GM23338 (cell line): ENCODE measurements around the gene DENND1B. TPM values are rescaled to one million over a fixed set of nuclear protein-coding genes. Genes with fewer than 3 reads are reported as not detected.

Experiments
- ATAC-seq: fragments of 200-7000 bp; cut with Tn5 transposase; 3 replicates; pipeline ENCODE4 v1.9.1; 2020
- DNase-seq: peaks from one replicate; pipeline ENCODE4 v3.0.0-alpha.2; 2015; ENCODE audit warnings: low spot score
- H2AFZ ChIP-seq: fragments of 200-600 bp; sonication (generic); 2 replicates; pipeline ENCODE4 v1.8.0; 2016; ENCODE audit warnings: antibody characterized with exemption, mild to moderate bottlenecking, moderate library complexity
- H3F3A ChIP-seq: fragments of 200-600 bp; sonication (generic); replicated peaks from 2 replicates; pipeline ENCODE4 v1.8.0; 2017; ENCODE audit warnings: antibody characterized with exemption, mixed run types, low read depth
- H3K27ac ChIP-seq: fragments of 200-600 bp; sonication (generic); 2 replicates; pipeline ENCODE4 v1.6.1; 2016; ENCODE audit warnings: low read depth
- H3K27me3 ChIP-seq: fragments of 200-600 bp; sonication (generic); 2 replicates; pipeline ENCODE4 v1.8.0; 2016; ENCODE audit warnings: mild to moderate bottlenecking, mixed run types, moderate library complexity; ENCODE audit not compliant: insufficient read depth
- H3K36me3 ChIP-seq: fragments of 200-600 bp; sonication (generic); 2 replicates; pipeline ENCODE4 v1.8.0; 2016; ENCODE audit warnings: mild to moderate bottlenecking; ENCODE audit not compliant: insufficient read depth
- H3K4me1 ChIP-seq: fragments of 200-600 bp; sonication (generic); 2 replicates; pipeline ENCODE4 v1.8.0; 2016; ENCODE audit warnings: mild to moderate bottlenecking, moderate library complexity; ENCODE audit not compliant: insufficient read depth
- H3K4me2 ChIP-seq: fragments of 200-600 bp; sonication (generic); 2 replicates; pipeline ENCODE4 v1.7.1; 2017; ENCODE audit warnings: mixed run types
- H3K4me3 ChIP-seq: fragments of 200-600 bp; sonication (generic); 2 replicates; pipeline ENCODE4 v1.6.1; 2016; ENCODE audit warnings: mixed run types
- H3K79me2 ChIP-seq: fragments of 200-600 bp; sonication (generic); replicated peaks from 2 replicates; pipeline ENCODE4 v1.8.0; 2017; ENCODE audit warnings: mild to moderate bottlenecking; ENCODE audit not compliant: insufficient read depth
- H3K9me2 ChIP-seq: fragments of 200-600 bp; sonication (generic); 2 replicates; pipeline ENCODE4 v1.8.0; 2017; ENCODE audit not compliant: insufficient read depth
- H4K20me1 ChIP-seq: fragments of 200-600 bp; sonication (generic); replicated peaks from 2 replicates; pipeline ENCODE4 v1.8.0; 2017; ENCODE audit warnings: mild to moderate bottlenecking; ENCODE audit not compliant: insufficient read depth
- H3K27ac Mint-ChIP-seq: 2 replicates; pipeline ENCODE4 v1.8.0; 2020; ENCODE audit warnings: inconsistent platforms, mild to moderate bottlenecking, moderate library complexity, mixed read lengths
- H3K27me3 Mint-ChIP-seq: 3 replicates; pipeline ENCODE4 v1.8.0; 2022; ENCODE audit warnings: low read depth, mild to moderate bottlenecking, moderate library complexity, mixed read lengths, inconsistent platforms; ENCODE audit not compliant: insufficient read depth, poor library complexity
- H3K36me3 Mint-ChIP-seq: 3 replicates; pipeline ENCODE4 v1.8.0; 2021; ENCODE audit warnings: low read depth, mild to moderate bottlenecking, inconsistent platforms, moderate library complexity, mixed read lengths
- H3K4me1 Mint-ChIP-seq: 3 replicates; pipeline ENCODE4 v1.8.0; 2020; ENCODE audit warnings: mild to moderate bottlenecking, inconsistent platforms, mixed read lengths
- H3K4me3 Mint-ChIP-seq: 3 replicates; pipeline ENCODE4 v1.8.0; 2021; ENCODE audit warnings: moderate library complexity, mild to moderate bottlenecking, inconsistent platforms, mixed read lengths
- H3K9me3 Mint-ChIP-seq: 3 replicates; pipeline ENCODE4 v1.8.0; 2020; ENCODE audit warnings: moderate library complexity, mild to moderate bottlenecking, inconsistent platforms, mixed read lengths
- CREB1 ChIP-seq: fragments of 250-450 bp; sonication (Bioruptor Pico); IDR thresholded peaks from 2 replicates; pipeline ENCODE4 v1.5.0; 2020; ENCODE audit warnings: low read depth, mild to moderate bottlenecking, moderate library complexity
- EZH2 ChIP-seq: fragments of 200-600 bp; sonication (generic); IDR thresholded peaks from one replicate; pipeline ENCODE4 v1.8.0; 2017; ENCODE audit warnings: antibody characterized with exemption, mild to moderate bottlenecking, low read depth; ENCODE audit not compliant: unreplicated experiment
- EZH2phosphoT487 ChIP-seq: fragments of 200-600 bp; sonication (generic); IDR thresholded peaks from one replicate; pipeline ENCODE4 v1.8.1; 2018; ENCODE audit warnings: antibody characterized with exemption; ENCODE audit not compliant: unreplicated experiment
- JUNB ChIP-seq: IDR thresholded peaks from one replicate; pipeline ENCODE4 v1.6.1; 2016; ENCODE audit warnings: antibody characterized with exemption; ENCODE audit not compliant: unreplicated experiment
- NANOG ChIP-seq: IDR thresholded peaks from 2 replicates; pipeline ENCODE4 v1.6.1; 2016; ENCODE audit warnings: antibody characterized with exemption, borderline replicate concordance
- POLR2AphosphoS5 ChIP-seq: IDR thresholded peaks from 2 replicates; pipeline ENCODE4 v1.6.1; 2016; ENCODE audit warnings: antibody characterized with exemption, low read depth
- REST ChIP-seq: IDR thresholded peaks from one replicate; pipeline ENCODE4 v1.6.1; 2018; ENCODE audit warnings: antibody characterized with exemption; ENCODE audit not compliant: unreplicated experiment
- STAT1 ChIP-seq: IDR thresholded peaks from one replicate; pipeline ENCODE4 v1.6.1; 2016; ENCODE audit warnings: antibody characterized with exemption; ENCODE audit not compliant: unreplicated experiment
- ZNF114 ChIP-seq: fragments of 250-450 bp; sonication (Bioruptor Pico); IDR thresholded peaks from 2 replicates; pipeline ENCODE4 v1.5.0; 2020; ENCODE audit warnings: mild to moderate bottlenecking, moderate library complexity
- ZNF331 ChIP-seq: fragments of 250-450 bp; sonication (Bioruptor Pico); IDR thresholded peaks from 2 replicates; pipeline ENCODE4 v1.5.0; 2020; ENCODE audit warnings: low read depth, mild to moderate bottlenecking, moderate library complexity
- ZNF462 ChIP-seq: fragments of 250-450 bp; sonication (Bioruptor Pico); IDR thresholded peaks from 2 replicates; pipeline ENCODE4 v1.5.0; 2020; ENCODE audit warnings: mild to moderate bottlenecking, moderate library complexity
- polyA plus RNA-seq: library from polyadenylated mRNA; unstranded; fragments of >200 nt; fragmentation: Nextera tagmentation; extraction: Ambion mirVana; gene quantifications from 2 replicates; pipeline ENCODE4 v1.2.1, GENCODE V29; 2016
- total RNA-seq: library from RNA; depleted of rRNA; stranded (reverse); fragments of >200 nt; shearing (Covaris generic); gene quantifications from 2 replicates; pipeline ENCODE4 v1.2.3, GENCODE V29; 2014
- TF ChIP-seq, protein P1 (sequence below), 2 experiments: fragments of 200-600 bp in 1 of 2; sonication (generic) in 1 of 2; conservative IDR thresholded peaks; 2 replicates each; pipeline versions ENCODE4 v1.5.1 to v1.6.1; 2016 to 2017; ENCODE audit warnings: antibody characterized with exemption in 2 of 2, low read depth in 2 of 2, mild to moderate bottlenecking in 2 of 2, moderate library complexity in 1 of 2
- TF ChIP-seq, protein P2 (sequence below): IDR thresholded peaks from 2 replicates; pipeline ENCODE4 v1.6.1; 2016; ENCODE audit warnings: antibody characterized with exemption

Gene DENND1B
- total and polyA plus RNA-seq, 2 experiments from 2014 or later, result 4.3 to 5.2 TPM

DNA sequence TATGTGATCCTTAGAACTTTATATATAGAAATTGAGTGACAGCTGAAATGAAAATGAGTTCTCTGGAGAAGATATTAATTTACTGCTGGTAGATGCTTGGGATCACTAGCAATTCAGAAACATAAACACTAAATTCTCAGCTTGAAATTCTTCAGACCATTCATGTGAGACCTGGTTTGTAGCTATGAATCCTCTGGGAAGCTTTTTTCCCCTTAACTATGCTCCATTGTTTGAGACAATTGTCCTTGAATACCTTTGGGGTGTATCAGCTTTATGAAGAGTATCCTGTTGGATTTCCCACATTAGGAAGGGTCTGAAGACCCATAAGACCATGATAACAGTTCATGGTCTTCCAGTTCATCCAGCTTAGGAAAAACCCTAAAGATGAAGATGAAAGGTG is 4.6 kb upstream of the DENND1B start:
- H3K36me3 Mint-ChIP-seq, result no peaks in the 10 kb centered on the region
- no peaks in the 10 kb centered on the region for H4K20me1 ChIP-seq
- peaks cover 4% of the 10 kb centered on the region; the same call in 2 of the 3 replicates for H3K9me3 Mint-ChIP-seq
- H3K79me2 ChIP-seq, result no peaks in the 10 kb centered on the region
- no peaks in the 10 kb centered on the region for H3K36me3 ChIP-seq
- H3K27me3 ChIP-seq, result peaks cover 17% of the 10 kb centered on the region; the same call in 1 of the 2 replicates
- H3K27ac Mint-ChIP-seq, result no peak overlapping the region
- peaks cover 7% of the 10 kb centered on the region; the same call in 2 of the 3 replicates for H3K4me1 Mint-ChIP-seq
- H3K27ac ChIP-seq, result no peak overlapping the region
- H3K27me3 Mint-ChIP-seq, result peaks cover 2% of the 10 kb centered on the region
- H3K9me2 ChIP-seq, result 0 out of 2 replicates have a peak, but pooled peaks cover under 1% of the 10 kb centered on the region
- TF ChIP-seq ZNF114 (CRISPR knock-in tag) (no peak), CREB1 (no peak), NANOG (no peak), ZNF462 (no peak), EZH2phosphoT487 (no peak), EZH2 (no peak), POLR2AphosphoS5 (no peak), ZNF331 (CRISPR knock-in tag) (no peak), STAT1 (no peak), REST (no peak), JUNB (no peak)
- TF ChIP-seq, protein P1, sequence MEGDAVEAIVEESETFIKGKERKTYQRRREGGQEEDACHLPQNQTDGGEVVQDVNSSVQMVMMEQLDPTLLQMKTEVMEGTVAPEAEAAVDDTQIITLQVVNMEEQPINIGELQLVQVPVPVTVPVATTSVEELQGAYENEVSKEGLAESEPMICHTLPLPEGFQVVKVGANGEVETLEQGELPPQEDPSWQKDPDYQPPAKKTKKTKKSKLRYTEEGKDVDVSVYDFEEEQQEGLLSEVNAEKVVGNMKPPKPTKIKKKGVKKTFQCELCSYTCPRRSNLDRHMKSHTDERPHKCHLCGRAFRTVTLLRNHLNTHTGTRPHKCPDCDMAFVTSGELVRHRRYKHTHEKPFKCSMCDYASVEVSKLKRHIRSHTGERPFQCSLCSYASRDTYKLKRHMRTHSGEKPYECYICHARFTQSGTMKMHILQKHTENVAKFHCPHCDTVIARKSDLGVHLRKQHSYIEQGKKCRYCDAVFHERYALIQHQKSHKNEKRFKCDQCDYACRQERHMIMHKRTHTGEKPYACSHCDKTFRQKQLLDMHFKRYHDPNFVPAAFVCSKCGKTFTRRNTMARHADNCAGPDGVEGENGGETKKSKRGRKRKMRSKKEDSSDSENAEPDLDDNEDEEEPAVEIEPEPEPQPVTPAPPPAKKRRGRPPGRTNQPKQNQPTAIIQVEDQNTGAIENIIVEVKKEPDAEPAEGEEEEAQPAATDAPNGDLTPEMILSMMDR (conservative IDR thresholded peaks at IDR 0.05; ENCODE audit: low read depth in 2 of 2), result no peak
- TF ChIP-seq, protein P2, sequence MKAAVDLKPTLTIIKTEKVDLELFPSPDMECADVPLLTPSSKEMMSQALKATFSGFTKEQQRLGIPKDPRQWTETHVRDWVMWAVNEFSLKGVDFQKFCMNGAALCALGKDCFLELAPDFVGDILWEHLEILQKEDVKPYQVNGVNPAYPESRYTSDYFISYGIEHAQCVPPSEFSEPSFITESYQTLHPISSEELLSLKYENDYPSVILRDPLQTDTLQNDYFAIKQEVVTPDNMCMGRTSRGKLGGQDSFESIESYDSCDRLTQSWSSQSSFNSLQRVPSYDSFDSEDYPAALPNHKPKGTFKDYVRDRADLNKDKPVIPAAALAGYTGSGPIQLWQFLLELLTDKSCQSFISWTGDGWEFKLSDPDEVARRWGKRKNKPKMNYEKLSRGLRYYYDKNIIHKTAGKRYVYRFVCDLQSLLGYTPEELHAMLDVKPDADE, result no peak
- no peak overlapping the region for H2AFZ ChIP-seq
- ATAC-seq (no peak), DNase-seq (no peak)
- H3K4me3 ChIP-seq, result no peak overlapping the region
- H3F3A ChIP-seq, result no peaks in the 10 kb centered on the region
- H3K4me2 ChIP-seq, result no peak overlapping the region
- H3K4me1 ChIP-seq, result peaks cover 7% of the 10 kb centered on the region
- H3K4me3 Mint-ChIP-seq, result no peak overlapping the region
